ENCODE data around the gene MYH11.

MYH11 gene

DNA sequence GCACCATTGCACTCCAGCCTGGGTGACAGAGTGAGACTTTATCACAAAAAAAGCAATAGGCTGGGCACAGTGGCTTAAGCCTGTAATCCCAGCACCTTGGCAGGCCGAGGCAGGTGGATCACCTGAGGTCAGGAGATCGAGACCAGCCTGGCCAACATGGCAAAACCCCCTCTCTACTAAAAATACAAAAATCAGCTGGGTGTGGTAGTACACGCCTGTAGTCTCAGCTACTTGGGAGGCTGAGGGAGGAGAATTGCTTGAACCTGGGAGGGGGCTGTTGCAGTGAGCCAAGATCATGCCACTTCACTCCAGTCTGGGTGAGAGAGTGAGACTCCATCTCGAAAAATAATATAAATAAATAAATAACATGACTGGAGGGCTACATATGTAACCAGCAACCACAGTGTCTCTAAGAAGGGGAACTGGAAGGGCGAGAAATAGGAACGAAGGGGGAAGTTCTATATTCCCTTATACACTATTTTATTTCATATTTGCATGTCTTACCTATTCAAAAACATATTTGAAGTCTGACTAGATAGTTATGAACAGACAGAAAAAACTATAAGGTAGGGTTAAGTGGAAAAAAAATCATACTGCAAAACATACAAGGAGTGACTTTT is 25.9 kb downstream of the MYH11 start:
- in situ Hi-C loops (cut with HindIII; ENCODE audit: low sequenced_read_pairs) = no loop called here
- DNase-seq (ENCODE audit: low read depth, low spot score) = no peak

DNA sequence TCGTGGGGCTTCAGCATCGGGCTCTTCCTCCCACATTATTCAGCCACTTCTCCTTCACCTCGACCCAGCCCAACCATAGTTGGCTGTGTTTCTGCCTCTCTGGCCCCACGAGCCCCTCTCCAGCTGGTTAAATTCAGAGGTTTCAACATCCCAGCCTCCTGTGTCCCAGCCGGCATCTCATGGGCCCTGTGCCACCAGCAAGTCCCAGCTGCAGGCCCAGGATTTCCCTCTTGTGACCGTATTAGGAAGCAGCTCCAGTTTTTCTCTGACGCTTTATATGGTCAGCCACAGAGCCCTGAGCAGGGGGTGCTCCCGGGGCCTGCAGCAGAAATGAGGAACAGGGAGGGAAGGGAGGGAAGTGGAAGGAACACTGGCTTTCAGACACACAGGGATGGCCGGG is 27.4 kb downstream of the MYH11 start:
- no peak overlapping the region for H3K4me3 ChIP-seq (ENCODE audit: low read depth, low read length)
- TF ChIP-seq, protein P1, sequence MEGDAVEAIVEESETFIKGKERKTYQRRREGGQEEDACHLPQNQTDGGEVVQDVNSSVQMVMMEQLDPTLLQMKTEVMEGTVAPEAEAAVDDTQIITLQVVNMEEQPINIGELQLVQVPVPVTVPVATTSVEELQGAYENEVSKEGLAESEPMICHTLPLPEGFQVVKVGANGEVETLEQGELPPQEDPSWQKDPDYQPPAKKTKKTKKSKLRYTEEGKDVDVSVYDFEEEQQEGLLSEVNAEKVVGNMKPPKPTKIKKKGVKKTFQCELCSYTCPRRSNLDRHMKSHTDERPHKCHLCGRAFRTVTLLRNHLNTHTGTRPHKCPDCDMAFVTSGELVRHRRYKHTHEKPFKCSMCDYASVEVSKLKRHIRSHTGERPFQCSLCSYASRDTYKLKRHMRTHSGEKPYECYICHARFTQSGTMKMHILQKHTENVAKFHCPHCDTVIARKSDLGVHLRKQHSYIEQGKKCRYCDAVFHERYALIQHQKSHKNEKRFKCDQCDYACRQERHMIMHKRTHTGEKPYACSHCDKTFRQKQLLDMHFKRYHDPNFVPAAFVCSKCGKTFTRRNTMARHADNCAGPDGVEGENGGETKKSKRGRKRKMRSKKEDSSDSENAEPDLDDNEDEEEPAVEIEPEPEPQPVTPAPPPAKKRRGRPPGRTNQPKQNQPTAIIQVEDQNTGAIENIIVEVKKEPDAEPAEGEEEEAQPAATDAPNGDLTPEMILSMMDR (IDR thresholded peaks at IDR 0.05; ENCODE audit: low read depth, low read length) = no peak
- no peak for DNase-seq (ENCODE audit: low read depth, low spot score)
- in situ Hi-C loops (cut with HindIII; ENCODE audit: low sequenced_read_pairs) = no loop called here

More for the DNA sequence above, 25.9 kb downstream of the MYH11 start:
- H3K4me3 ChIP-seq (ENCODE audit: low read depth, low read length) = no peak overlapping the region
- TF ChIP-seq, protein P1 (IDR thresholded peaks at IDR 0.05; ENCODE audit: low read depth, low read length) = no peak

DNA sequence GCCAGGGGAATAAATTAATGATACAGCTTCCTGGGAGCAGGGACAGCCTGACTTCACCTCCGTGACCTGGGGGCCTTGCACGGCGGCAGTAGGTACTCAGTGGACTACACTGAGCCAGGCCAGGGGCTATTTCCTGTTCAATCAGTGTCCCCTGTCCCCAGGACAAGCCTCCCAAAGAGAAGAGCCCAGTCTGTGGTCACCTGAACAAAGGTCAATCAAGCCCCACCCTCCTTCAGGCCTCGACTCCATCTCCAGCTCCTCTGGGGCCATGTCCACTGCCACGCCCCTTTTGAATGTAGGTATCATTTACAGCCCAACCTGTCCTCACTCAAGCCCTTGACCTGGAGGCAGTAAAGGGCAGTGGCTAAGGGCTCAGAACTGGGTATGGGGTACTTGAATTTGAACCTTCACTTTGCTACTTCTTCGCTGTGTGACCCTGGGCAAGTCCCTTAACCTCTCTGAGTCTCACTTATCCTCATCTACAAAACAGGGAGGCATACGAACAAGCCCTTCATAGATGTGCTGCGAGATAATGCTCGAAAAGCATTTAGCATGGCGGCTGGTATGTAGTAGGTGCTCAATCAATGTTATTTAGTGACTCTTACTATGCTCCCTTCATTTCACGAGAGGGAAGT is 29.0 kb downstream of the MYH11 start:
- TF ChIP-seq, protein P1 (IDR thresholded peaks at IDR 0.05; ENCODE audit: low read depth, low read length) = no peak
- DNase-seq (ENCODE audit: low read depth, low spot score) = no peak
- in situ Hi-C loops (cut with HindIII; ENCODE audit: low sequenced_read_pairs) = no loop called here
- no peak overlapping the region for H3K4me3 ChIP-seq (ENCODE audit: low read depth, low read length)

DNA sequence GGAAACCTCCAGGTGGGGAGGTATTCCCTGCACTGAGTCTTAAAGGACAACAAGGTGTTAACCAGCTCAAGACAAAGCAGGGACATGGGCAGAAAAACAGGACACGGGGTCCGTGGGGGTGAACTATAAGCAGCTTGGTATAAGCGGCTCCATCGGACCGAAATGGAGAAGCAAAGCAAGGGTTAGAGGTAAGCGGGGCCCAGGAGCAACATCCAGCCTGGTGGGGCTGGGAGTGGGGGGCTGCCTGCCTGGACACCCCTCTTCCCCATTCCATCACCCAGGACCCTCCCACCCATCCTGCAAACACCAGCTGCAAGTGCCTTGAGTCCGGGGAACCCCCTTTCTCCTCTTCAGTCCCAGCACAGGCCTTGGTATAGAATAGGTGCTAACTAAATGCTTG is 29.5 kb downstream of the MYH11 start:
- TF ChIP-seq, protein P1 (IDR thresholded peaks at IDR 0.05; ENCODE audit: low read depth, low read length) = no peak
- H3K4me3 ChIP-seq (ENCODE audit: low read depth, low read length) = no peak overlapping the region
- no peak for DNase-seq (ENCODE audit: low read depth, low spot score)
- in situ Hi-C loops (cut with HindIII; ENCODE audit: low sequenced_read_pairs) = no loop called here

DNA sequence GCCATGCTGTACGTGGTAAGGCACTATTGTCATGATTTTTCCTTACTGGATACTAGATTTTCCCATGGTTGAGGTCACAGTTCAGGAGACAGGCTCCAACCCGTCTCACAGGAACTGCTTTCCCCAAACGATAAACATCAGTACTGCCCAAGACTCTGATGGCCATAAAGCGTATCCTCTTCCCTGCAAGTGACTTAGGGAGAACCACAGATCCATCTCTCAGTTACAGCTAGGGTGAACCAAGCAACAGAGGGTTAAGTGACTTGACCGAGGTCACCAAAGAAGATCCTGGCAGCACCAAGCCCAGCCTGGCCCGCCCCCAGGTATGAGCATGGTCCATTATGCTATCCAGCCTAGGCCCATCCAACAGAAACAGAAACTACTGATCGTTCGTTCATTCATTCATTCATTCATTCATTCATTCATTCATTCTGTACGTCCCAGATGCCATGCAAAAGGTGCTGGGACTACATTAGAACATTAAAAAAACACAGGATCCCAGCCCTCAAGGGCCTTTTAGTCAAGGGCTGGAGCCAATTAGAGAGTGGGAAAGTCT is 31.0 kb downstream of the MYH11 start:
- no peak overlapping the region for H3K4me3 ChIP-seq (ENCODE audit: low read depth, low read length)
- TF ChIP-seq, protein P1 (IDR thresholded peaks at IDR 0.05; ENCODE audit: low read depth, low read length) = no peak
- in situ Hi-C loops (cut with HindIII; ENCODE audit: low sequenced_read_pairs) = no loop called here
- DNase-seq (ENCODE audit: low read depth, low spot score) = no peak

DNA sequence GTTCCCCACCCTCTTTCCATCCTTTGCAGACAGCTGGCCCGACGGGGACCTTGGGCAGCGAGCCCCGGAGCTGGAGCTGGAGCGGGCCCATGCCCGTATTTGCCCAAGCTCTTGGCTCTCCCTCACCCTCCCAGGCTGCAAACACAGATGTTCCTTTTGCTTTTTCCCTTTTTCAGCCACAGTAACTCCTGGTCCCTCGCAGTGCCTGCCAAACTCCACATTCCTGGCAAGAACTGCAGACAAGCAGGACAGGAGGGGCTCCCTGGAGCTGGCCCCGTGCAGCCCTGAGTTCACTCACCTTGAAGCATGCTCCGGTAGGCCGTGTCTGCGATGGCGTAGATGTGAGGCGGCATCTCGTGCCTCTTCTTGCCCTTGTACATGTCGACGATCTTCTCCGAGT is 33.9 kb downstream of the MYH11 start:
- TF ChIP-seq, protein P1 (IDR thresholded peaks at IDR 0.05; ENCODE audit: low read depth, low read length) = no peak
- DNase-seq (ENCODE audit: low read depth, low spot score) = no peak
- in situ Hi-C loops (cut with HindIII; ENCODE audit: low sequenced_read_pairs) = no loop called here
- no peak overlapping the region for H3K4me3 ChIP-seq (ENCODE audit: low read depth, low read length)

All from astrocyte of the spinal cord (primary cell).